ENCODE data around the gene ART5. TPM values are rescaled to one million over a fixed set of nuclear protein-coding genes. Genes with fewer than 3 reads are reported as not detected.

ART5 gene
- total RNA-seq, 2 donors from 2014 or later = 3.1 TPM; not detected in 1

GRCh38 chr11:3622521-3622920 is 19.3 kb downstream of the ART5 start:
- H3K4me3 ChIP-seq = no peak overlapping the region
- H3K4me1 ChIP-seq (replicated peaks) = no peaks in the 10 kb centered on the region
- H3K27ac ChIP-seq = no peak overlapping the region
- no peaks in the 10 kb centered on the region for H3K36me3 ChIP-seq
- intact Hi-C loops (cut with DNase I) = no loop called here
- no peak for TF ChIP-seq POLR2AphosphoS5 (IDR thresholded peaks at IDR 0.05)
- no peak for TF ChIP-seq CTCF (IDR thresholded peaks at IDR 0.05)
- TF ChIP-seq POLR2A (IDR thresholded peaks at IDR 0.05) = no peak
- DNase-seq (ENCODE audit: low spot score) = no peak
- H3K9me3 ChIP-seq = no peaks in the 10 kb centered on the region
- 70% methylated on average over 4 of the region's 4 CpGs for WGBS
- H3K27me3 ChIP-seq (replicated peaks; ENCODE audit: insufficient read depth) = no peaks in the 10 kb centered on the region

- intact Hi-C loops (cut with DNase I) = no loop called here
- no peaks in the 10 kb centered on the region for H3K27me3 ChIP-seq (replicated peaks; ENCODE audit: insufficient read depth)
- no peaks in the 10 kb centered on the region for H3K4me1 ChIP-seq (replicated peaks)
- no peak for DNase-seq (ENCODE audit: low spot score)
- TF ChIP-seq CTCF (IDR thresholded peaks at IDR 0.05) = no peak
- no peak for TF ChIP-seq POLR2AphosphoS5 (IDR thresholded peaks at IDR 0.05)
- no peak for TF ChIP-seq POLR2A (IDR thresholded peaks at IDR 0.05)
- H3K27ac ChIP-seq = no peak overlapping the region
- no peaks in the 10 kb centered on the region for H3K36me3 ChIP-seq
- 85% methylated on average over 8 of the region's 8 CpGs for WGBS
- H3K9me3 ChIP-seq = no peaks in the 10 kb centered on the region
- no peak overlapping the region for H3K4me3 ChIP-seq
Measured at GRCh38 chr11:3617990-3618389, 23.8 kb downstream of the ART5 start.

- Histone ChIP-seq H3K36me3 (no peaks in the 10 kb centered on the region), H3K9me3 (no peaks in the 10 kb centered on the region), H3K4me3 (no peak overlapping the region), H3K27me3 (replicated peaks; ENCODE audit: insufficient read depth) (no peaks in the 10 kb centered on the region), H3K27ac (no peak overlapping the region), H3K4me1 (replicated peaks) (no peaks in the 10 kb centered on the region)
- TF ChIP-seq CTCF (IDR thresholded peaks at IDR 0.05) (no peak), POLR2A (IDR thresholded peaks at IDR 0.05) (no peak)
- no peak for DNase-seq (ENCODE audit: low spot score)
- intact Hi-C loops (cut with DNase I) = no loop called here
- 83% methylated on average over 25 of the region's 25 CpGs for WGBS
Measured at GRCh38 chr11:3616721-3617460, 24.9 kb downstream of the ART5 start.

- Histone ChIP-seq H3K27ac (no peak overlapping the region), H3K4me3 (no peak overlapping the region), H3K4me1 (replicated peaks) (no peaks in the 10 kb centered on the region), H3K9me3 (no peaks in the 10 kb centered on the region), H3K27me3 (replicated peaks; ENCODE audit: insufficient read depth) (no peaks in the 10 kb centered on the region), H3K36me3 (no peaks in the 10 kb centered on the region)
- TF ChIP-seq CTCF (IDR thresholded peaks at IDR 0.05) = no peak
- TF ChIP-seq POLR2AphosphoS5 (IDR thresholded peaks at IDR 0.05) = no peak
- TF ChIP-seq POLR2A (IDR thresholded peaks at IDR 0.05) = no peak
- no peak for DNase-seq (ENCODE audit: low spot score)
- 66% methylated on average over 6 of the region's 6 CpGs for WGBS
- intact Hi-C loops (cut with DNase I) = no loop called here
Measured at GRCh38 chr11:3615998-3616397, 25.8 kb downstream of the ART5 start.

GRCh38 chr11:3614742-3615171 is 27.0 kb downstream of the ART5 start:
- H3K27me3 ChIP-seq (replicated peaks; ENCODE audit: insufficient read depth) = no peaks in the 10 kb centered on the region
- H3K36me3 ChIP-seq = no peaks in the 10 kb centered on the region
- TF ChIP-seq CTCF (IDR thresholded peaks at IDR 0.05) (no peak), POLR2AphosphoS5 (IDR thresholded peaks at IDR 0.05) (no peak)
- no peaks in the 10 kb centered on the region for H3K9me3 ChIP-seq
- DNase-seq (ENCODE audit: low spot score) = no peak
- no peaks in the 10 kb centered on the region for H3K4me1 ChIP-seq (replicated peaks)
- no peak overlapping the region for H3K27ac ChIP-seq
- no peak overlapping the region for H3K4me3 ChIP-seq
- WGBS = 46% methylated on average over 5 of the region's 5 CpGs
- intact Hi-C loops (cut with DNase I) = no loop called here
